Heart left ventricle (tissue), 13 donors: Measurements from ENCODE around the gene ABCA7.

Experiments used
- CTCF ChIP-seq, 12 donors: fragments of 200-600 bp; sonication (generic) in 4 of 12; IDR thresholded peaks; one replicate each; pipeline versions ENCODE4 v1.5.0 to v1.8.0; 2018 to 2022; ENCODE audit warnings: antibody characterized with exemption in 12 of 12, mild to moderate bottlenecking in 5 of 12
- POLR2A ChIP-seq, 2 donors: fragments of 450-650 bp; IDR thresholded peaks; one replicate each; pipeline ENCODE4 v1.6.1; 2017; ENCODE audit warnings: antibody characterized with exemption in 2 of 2, mild to moderate bottlenecking in 2 of 2, moderate library complexity in 2 of 2
- donor health status: ischemic (EF 13 %, LVEDD 7.1; RV severe dilation, severe dysfunction).
- donor health status: DM: no; HTN: yes; CAD: no.
- donor health status: DM: no; HTN: no; CAD: no.
- donor health status: ischemic (EF 25% LVEDD 6.9; RV normal size, moderate dysfunction).
- donor health status: ischemic (EF 25% LVEDD 5.7; RV mildly dilated, moderate dysfunction).
- donor health status: ischemic (EF 35%, LVEDD 5.7; RV mildly dilated, moderate dysfunction).
- donor health status: nonischemic (EF 11% LVEDD 7.7; RV severe dilation, severe dysfunction).
- donor health status: DM: yes; HTN: yes; CAD: no.
- donor health status: PGD.
- donor health status: ischemic (EF 29% LVEDD 5.4; RV normal size, mild dysfunction).
- donor health status: nonischemic (EF 23%, LVEDD 6.1; RV moderate dilation, normal function).

- no peak for TF ChIP-seq CTCF (IDR thresholded peaks at IDR 0.05)
- TF ChIP-seq POLR2A (IDR thresholded peaks at IDR 0.05) = no peak
Observed at GRCh38 chr19:1085053-1085658, 45.2 kb downstream of the ABCA7 start.
